GM23338 (cell line): Measurements from ENCODE around the gene GFAP. TPM values are rescaled to one million over a fixed set of nuclear protein-coding genes. Genes with fewer than 3 reads are reported as not detected.
A peak's percentile ranks its signal among the peaks of the same experiment; 100 is the strongest.

Experiments
- ATAC-seq: fragments of 200-7000 bp; cut with Tn5 transposase; 3 replicates; pipeline ENCODE4 v1.9.1; 2020
- DNase-seq: peaks from one replicate; pipeline ENCODE4 v3.0.0-alpha.2; 2015; ENCODE audit warnings: low spot score
- H2AFZ ChIP-seq: fragments of 200-600 bp; sonication (generic); 2 replicates; pipeline ENCODE4 v1.8.0; 2016; ENCODE audit warnings: antibody characterized with exemption, mild to moderate bottlenecking, moderate library complexity
- H3F3A ChIP-seq: fragments of 200-600 bp; sonication (generic); replicated peaks from 2 replicates; pipeline ENCODE4 v1.8.0; 2017; ENCODE audit warnings: antibody characterized with exemption, mixed run types, low read depth
- H3K27ac ChIP-seq: fragments of 200-600 bp; sonication (generic); 2 replicates; pipeline ENCODE4 v1.6.1; 2016; ENCODE audit warnings: low read depth
- H3K27me3 ChIP-seq: fragments of 200-600 bp; sonication (generic); 2 replicates; pipeline ENCODE4 v1.8.0; 2016; ENCODE audit warnings: mild to moderate bottlenecking, mixed run types, moderate library complexity; ENCODE audit not compliant: insufficient read depth
- H3K36me3 ChIP-seq: fragments of 200-600 bp; sonication (generic); 2 replicates; pipeline ENCODE4 v1.8.0; 2016; ENCODE audit warnings: mild to moderate bottlenecking; ENCODE audit not compliant: insufficient read depth
- H3K4me1 ChIP-seq: fragments of 200-600 bp; sonication (generic); 2 replicates; pipeline ENCODE4 v1.8.0; 2016; ENCODE audit warnings: mild to moderate bottlenecking, moderate library complexity; ENCODE audit not compliant: insufficient read depth
- H3K4me2 ChIP-seq: fragments of 200-600 bp; sonication (generic); 2 replicates; pipeline ENCODE4 v1.7.1; 2017; ENCODE audit warnings: mixed run types
- H3K4me3 ChIP-seq: fragments of 200-600 bp; sonication (generic); 2 replicates; pipeline ENCODE4 v1.6.1; 2016; ENCODE audit warnings: mixed run types
- H3K79me2 ChIP-seq: fragments of 200-600 bp; sonication (generic); replicated peaks from 2 replicates; pipeline ENCODE4 v1.8.0; 2017; ENCODE audit warnings: mild to moderate bottlenecking; ENCODE audit not compliant: insufficient read depth
- H3K9me2 ChIP-seq: fragments of 200-600 bp; sonication (generic); 2 replicates; pipeline ENCODE4 v1.8.0; 2017; ENCODE audit not compliant: insufficient read depth
- H4K20me1 ChIP-seq: fragments of 200-600 bp; sonication (generic); replicated peaks from 2 replicates; pipeline ENCODE4 v1.8.0; 2017; ENCODE audit warnings: mild to moderate bottlenecking; ENCODE audit not compliant: insufficient read depth
- H3K27ac Mint-ChIP-seq: 2 replicates; pipeline ENCODE4 v1.8.0; 2020; ENCODE audit warnings: inconsistent platforms, mild to moderate bottlenecking, moderate library complexity, mixed read lengths
- H3K27me3 Mint-ChIP-seq: 3 replicates; pipeline ENCODE4 v1.8.0; 2022; ENCODE audit warnings: low read depth, mild to moderate bottlenecking, moderate library complexity, mixed read lengths, inconsistent platforms; ENCODE audit not compliant: insufficient read depth, poor library complexity
- H3K36me3 Mint-ChIP-seq: 3 replicates; pipeline ENCODE4 v1.8.0; 2021; ENCODE audit warnings: low read depth, mild to moderate bottlenecking, inconsistent platforms, moderate library complexity, mixed read lengths
- H3K4me1 Mint-ChIP-seq: 3 replicates; pipeline ENCODE4 v1.8.0; 2020; ENCODE audit warnings: mild to moderate bottlenecking, inconsistent platforms, mixed read lengths
- H3K4me3 Mint-ChIP-seq: 3 replicates; pipeline ENCODE4 v1.8.0; 2021; ENCODE audit warnings: moderate library complexity, mild to moderate bottlenecking, inconsistent platforms, mixed read lengths
- H3K9me3 Mint-ChIP-seq: 3 replicates; pipeline ENCODE4 v1.8.0; 2020; ENCODE audit warnings: moderate library complexity, mild to moderate bottlenecking, inconsistent platforms, mixed read lengths
- CREB1 ChIP-seq: fragments of 250-450 bp; sonication (Bioruptor Pico); IDR thresholded peaks from 2 replicates; pipeline ENCODE4 v1.5.0; 2020; ENCODE audit warnings: low read depth, mild to moderate bottlenecking, moderate library complexity
- ETS1 ChIP-seq: IDR thresholded peaks from 2 replicates; pipeline ENCODE4 v1.6.1; 2016; ENCODE audit warnings: antibody characterized with exemption
- EZH2 ChIP-seq: fragments of 200-600 bp; sonication (generic); IDR thresholded peaks from one replicate; pipeline ENCODE4 v1.8.0; 2017; ENCODE audit warnings: antibody characterized with exemption, mild to moderate bottlenecking, low read depth; ENCODE audit not compliant: unreplicated experiment
- EZH2phosphoT487 ChIP-seq: fragments of 200-600 bp; sonication (generic); IDR thresholded peaks from one replicate; pipeline ENCODE4 v1.8.1; 2018; ENCODE audit warnings: antibody characterized with exemption; ENCODE audit not compliant: unreplicated experiment
- JUNB ChIP-seq: IDR thresholded peaks from one replicate; pipeline ENCODE4 v1.6.1; 2016; ENCODE audit warnings: antibody characterized with exemption; ENCODE audit not compliant: unreplicated experiment
- NANOG ChIP-seq: IDR thresholded peaks from 2 replicates; pipeline ENCODE4 v1.6.1; 2016; ENCODE audit warnings: antibody characterized with exemption, borderline replicate concordance
- POLR2AphosphoS5 ChIP-seq: IDR thresholded peaks from 2 replicates; pipeline ENCODE4 v1.6.1; 2016; ENCODE audit warnings: antibody characterized with exemption, low read depth
- REST ChIP-seq: IDR thresholded peaks from one replicate; pipeline ENCODE4 v1.6.1; 2018; ENCODE audit warnings: antibody characterized with exemption; ENCODE audit not compliant: unreplicated experiment
- STAT1 ChIP-seq: IDR thresholded peaks from one replicate; pipeline ENCODE4 v1.6.1; 2016; ENCODE audit warnings: antibody characterized with exemption; ENCODE audit not compliant: unreplicated experiment
- ZNF114 ChIP-seq: fragments of 250-450 bp; sonication (Bioruptor Pico); IDR thresholded peaks from 2 replicates; pipeline ENCODE4 v1.5.0; 2020; ENCODE audit warnings: mild to moderate bottlenecking, moderate library complexity
- ZNF331 ChIP-seq: fragments of 250-450 bp; sonication (Bioruptor Pico); IDR thresholded peaks from 2 replicates; pipeline ENCODE4 v1.5.0; 2020; ENCODE audit warnings: low read depth, mild to moderate bottlenecking, moderate library complexity
- ZNF462 ChIP-seq: fragments of 250-450 bp; sonication (Bioruptor Pico); IDR thresholded peaks from 2 replicates; pipeline ENCODE4 v1.5.0; 2020; ENCODE audit warnings: mild to moderate bottlenecking, moderate library complexity
- polyA plus RNA-seq: library from polyadenylated mRNA; unstranded; fragments of >200 nt; fragmentation: Nextera tagmentation; extraction: Ambion mirVana; gene quantifications from 2 replicates; pipeline ENCODE4 v1.2.1, GENCODE V29; 2016
- total RNA-seq: library from RNA; depleted of rRNA; stranded (reverse); fragments of >200 nt; shearing (Covaris generic); gene quantifications from 2 replicates; pipeline ENCODE4 v1.2.3, GENCODE V29; 2014
- TF ChIP-seq, protein P1 (sequence below), 2 experiments: fragments of 200-600 bp in 1 of 2; sonication (generic) in 1 of 2; conservative IDR thresholded peaks; 2 replicates each; pipeline versions ENCODE4 v1.5.1 to v1.6.1; 2016 to 2017; ENCODE audit warnings: antibody characterized with exemption in 2 of 2, low read depth in 2 of 2, mild to moderate bottlenecking in 2 of 2, moderate library complexity in 1 of 2

The GFAP gene
- total and polyA plus RNA-seq, 2 experiments from 2014 or later, result 0.15 to 5.1 TPM

- Mint-ChIP-seq H3K9me3 (no peaks in the 10 kb centered on the region), H3K27me3 (peaks cover 3% of the 10 kb centered on the region), H3K27ac (peak overlapping the region; percentile 26; the same call in 1 of the 2 replicates), H3K4me1 (peaks cover 14% of the 10 kb centered on the region), H3K4me3 (no peak overlapping the region), H3K36me3 (peaks cover 63% of the 10 kb centered on the region)
- Histone ChIP-seq H4K20me1 (peaks cover 49% of the 10 kb centered on the region), H3K9me2 (no peaks in the 10 kb centered on the region), H3K27ac (peak overlapping the region; percentile 65; the same call in 1 of the 2 replicates), H3K4me3 (no peak overlapping the region), H3F3A (no peaks in the 10 kb centered on the region; the same call in 1 of the 2 replicates), H2AFZ (no peak overlapping the region), H3K79me2 (peaks cover 84% of the 10 kb centered on the region), H3K36me3 (peaks cover 20% of the 10 kb centered on the region), H3K4me2 (peak overlapping the region; percentile 33; the same call in 1 of the 2 replicates), H3K27me3 (no peaks in the 10 kb centered on the region), H3K4me1 (peaks cover 5% of the 10 kb centered on the region)
- DNase-seq (no peak), ATAC-seq (no peak)
- no peak for TF ChIP-seq JUNB
- no peak for TF ChIP-seq ZNF462 (CRISPR knock-in tag)
- TF ChIP-seq REST, result no peak
- TF ChIP-seq STAT1, result no peak
- no peak for TF ChIP-seq ZNF114 (CRISPR knock-in tag)
- no peak for TF ChIP-seq ZNF331 (CRISPR knock-in tag)
- TF ChIP-seq POLR2AphosphoS5, result no peak
- TF ChIP-seq EZH2, result no peak
- no peak for TF ChIP-seq NANOG
- TF ChIP-seq, protein P1, sequence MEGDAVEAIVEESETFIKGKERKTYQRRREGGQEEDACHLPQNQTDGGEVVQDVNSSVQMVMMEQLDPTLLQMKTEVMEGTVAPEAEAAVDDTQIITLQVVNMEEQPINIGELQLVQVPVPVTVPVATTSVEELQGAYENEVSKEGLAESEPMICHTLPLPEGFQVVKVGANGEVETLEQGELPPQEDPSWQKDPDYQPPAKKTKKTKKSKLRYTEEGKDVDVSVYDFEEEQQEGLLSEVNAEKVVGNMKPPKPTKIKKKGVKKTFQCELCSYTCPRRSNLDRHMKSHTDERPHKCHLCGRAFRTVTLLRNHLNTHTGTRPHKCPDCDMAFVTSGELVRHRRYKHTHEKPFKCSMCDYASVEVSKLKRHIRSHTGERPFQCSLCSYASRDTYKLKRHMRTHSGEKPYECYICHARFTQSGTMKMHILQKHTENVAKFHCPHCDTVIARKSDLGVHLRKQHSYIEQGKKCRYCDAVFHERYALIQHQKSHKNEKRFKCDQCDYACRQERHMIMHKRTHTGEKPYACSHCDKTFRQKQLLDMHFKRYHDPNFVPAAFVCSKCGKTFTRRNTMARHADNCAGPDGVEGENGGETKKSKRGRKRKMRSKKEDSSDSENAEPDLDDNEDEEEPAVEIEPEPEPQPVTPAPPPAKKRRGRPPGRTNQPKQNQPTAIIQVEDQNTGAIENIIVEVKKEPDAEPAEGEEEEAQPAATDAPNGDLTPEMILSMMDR (conservative IDR thresholded peaks at IDR 0.05; ENCODE audit: low read depth in 2 of 2), result no peak
- TF ChIP-seq ETS1, result no peak
- no peak for TF ChIP-seq EZH2phosphoT487
- no peak for TF ChIP-seq CREB1 (CRISPR knock-in tag)
Observed at GRCh38 chr17:44940768-44941167, 25.5 kb upstream of the GFAP start.
